Colonic mucosa (tissue), 4 donors: ENCODE measurements around the gene AJAP1. TPM values are rescaled to one million over a fixed set of nuclear protein-coding genes. Genes with fewer than 3 reads are reported as not detected.

Source experiments
- DNase-seq: peaks from one replicate; pipeline ENCODE4 v3.0.0-alpha.2; 2020
- H3K27ac ChIP-seq: fragments of 200-600 bp; one replicate; pipeline ENCODE4 v1.8.0; 2021
- H3K27me3 ChIP-seq: fragments of 200-600 bp; one replicate; pipeline ENCODE4 v1.8.0; 2021
- H3K36me3 ChIP-seq: fragments of 200-600 bp; one replicate; pipeline ENCODE4 v1.8.0; 2021
- H3K4me1 ChIP-seq: fragments of 200-600 bp; one replicate; pipeline ENCODE4 v1.8.0; 2021; ENCODE audit warnings: mild to moderate bottlenecking
- H3K4me3 ChIP-seq: fragments of 200-600 bp; one replicate; pipeline ENCODE4 v1.8.0; 2021
- H3K9ac ChIP-seq, 2 donors: one replicate each; pipeline ENCODE4 v1.7.0; 2013; ENCODE audit warnings: control low read depth in 2 of 2, low read depth in 2 of 2, low read length in 2 of 2
- H3K9me3 ChIP-seq: fragments of 200-600 bp; one replicate; pipeline ENCODE4 v1.8.0; 2021
- intact Hi-C: fragments of 100-400 bp; cut with DNase I; formaldehyde crosslinking; loops from one replicate; pipeline ENCODE4 v1.14.1; 2022
- total RNA-seq, 2 donors: library from RNA; stranded (reverse); fragmentation: NEBNext Ultra II Directional in 1 of 2; extraction: Animal tissue kit (Norgen Biotek cat#: 25700) in 1 of 2; gene quantifications; one replicate each; pipeline ENCODE4 v1.2.1, GENCODE V29; 2021
- TF ChIP-seq, protein P1 (sequence below): fragments of 200-600 bp; IDR thresholded peaks from one replicate; pipeline ENCODE4 v1.8.0; 2022; ENCODE audit warnings: antibody characterized with exemption, mild to moderate bottlenecking
- donor health status: healthy.
- donor health status: DM: no; HTN: no; CAD: no.
- donor health status: DM: no; HTN: no; CAD: no.

Gene AJAP1
- total RNA-seq, 2 donors from 2014 or later, result 0.07 to 0.42 TPM

DNA sequence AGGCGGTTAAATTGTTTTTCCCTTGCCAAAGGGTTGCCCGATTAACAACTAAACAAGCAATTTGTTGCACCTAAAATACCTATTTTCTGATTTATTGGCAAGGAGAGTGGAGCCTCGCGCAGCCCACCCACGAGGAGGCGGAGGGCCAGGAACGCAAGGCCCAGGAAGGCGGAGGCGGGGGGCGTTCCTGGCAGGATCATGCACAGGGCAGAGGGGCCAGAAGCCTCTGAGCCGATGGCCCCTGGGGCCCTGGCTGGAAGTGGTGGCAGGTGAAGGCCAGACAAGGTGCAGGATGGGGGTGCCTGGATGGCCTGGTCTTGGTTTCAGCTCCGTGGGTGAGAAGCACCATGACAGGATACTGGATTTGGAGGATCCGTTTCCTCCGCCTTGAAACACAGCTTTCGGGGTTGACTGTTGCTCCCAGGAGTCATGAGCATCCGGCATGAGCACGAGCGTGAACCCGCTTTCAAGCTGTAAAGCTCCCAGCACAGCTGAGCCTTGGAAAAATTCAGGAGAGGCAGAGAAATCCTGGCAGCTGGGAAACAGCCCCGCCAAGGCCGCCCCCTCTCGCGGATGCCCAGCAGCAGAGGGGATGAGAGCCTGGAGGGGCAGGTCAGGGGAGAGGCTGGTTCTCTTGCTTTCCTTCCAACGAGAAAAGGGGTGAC lies 35.0 kb downstream of the AJAP1 start:
- TF ChIP-seq, protein P1, sequence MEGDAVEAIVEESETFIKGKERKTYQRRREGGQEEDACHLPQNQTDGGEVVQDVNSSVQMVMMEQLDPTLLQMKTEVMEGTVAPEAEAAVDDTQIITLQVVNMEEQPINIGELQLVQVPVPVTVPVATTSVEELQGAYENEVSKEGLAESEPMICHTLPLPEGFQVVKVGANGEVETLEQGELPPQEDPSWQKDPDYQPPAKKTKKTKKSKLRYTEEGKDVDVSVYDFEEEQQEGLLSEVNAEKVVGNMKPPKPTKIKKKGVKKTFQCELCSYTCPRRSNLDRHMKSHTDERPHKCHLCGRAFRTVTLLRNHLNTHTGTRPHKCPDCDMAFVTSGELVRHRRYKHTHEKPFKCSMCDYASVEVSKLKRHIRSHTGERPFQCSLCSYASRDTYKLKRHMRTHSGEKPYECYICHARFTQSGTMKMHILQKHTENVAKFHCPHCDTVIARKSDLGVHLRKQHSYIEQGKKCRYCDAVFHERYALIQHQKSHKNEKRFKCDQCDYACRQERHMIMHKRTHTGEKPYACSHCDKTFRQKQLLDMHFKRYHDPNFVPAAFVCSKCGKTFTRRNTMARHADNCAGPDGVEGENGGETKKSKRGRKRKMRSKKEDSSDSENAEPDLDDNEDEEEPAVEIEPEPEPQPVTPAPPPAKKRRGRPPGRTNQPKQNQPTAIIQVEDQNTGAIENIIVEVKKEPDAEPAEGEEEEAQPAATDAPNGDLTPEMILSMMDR, result no peak
- no peak overlapping the region for H3K9ac ChIP-seq
- no peaks in the 10 kb centered on the region for H3K27me3 ChIP-seq
- intact Hi-C loops, result no loop called here
- DNase-seq, result no peak
- H3K27ac ChIP-seq, result no peak overlapping the region
- H3K36me3 ChIP-seq, result no peaks in the 10 kb centered on the region
- H3K4me1 ChIP-seq, result no peaks in the 10 kb centered on the region
- H3K9me3 ChIP-seq, result no peaks in the 10 kb centered on the region
- H3K4me3 ChIP-seq, result no peak overlapping the region

DNA sequence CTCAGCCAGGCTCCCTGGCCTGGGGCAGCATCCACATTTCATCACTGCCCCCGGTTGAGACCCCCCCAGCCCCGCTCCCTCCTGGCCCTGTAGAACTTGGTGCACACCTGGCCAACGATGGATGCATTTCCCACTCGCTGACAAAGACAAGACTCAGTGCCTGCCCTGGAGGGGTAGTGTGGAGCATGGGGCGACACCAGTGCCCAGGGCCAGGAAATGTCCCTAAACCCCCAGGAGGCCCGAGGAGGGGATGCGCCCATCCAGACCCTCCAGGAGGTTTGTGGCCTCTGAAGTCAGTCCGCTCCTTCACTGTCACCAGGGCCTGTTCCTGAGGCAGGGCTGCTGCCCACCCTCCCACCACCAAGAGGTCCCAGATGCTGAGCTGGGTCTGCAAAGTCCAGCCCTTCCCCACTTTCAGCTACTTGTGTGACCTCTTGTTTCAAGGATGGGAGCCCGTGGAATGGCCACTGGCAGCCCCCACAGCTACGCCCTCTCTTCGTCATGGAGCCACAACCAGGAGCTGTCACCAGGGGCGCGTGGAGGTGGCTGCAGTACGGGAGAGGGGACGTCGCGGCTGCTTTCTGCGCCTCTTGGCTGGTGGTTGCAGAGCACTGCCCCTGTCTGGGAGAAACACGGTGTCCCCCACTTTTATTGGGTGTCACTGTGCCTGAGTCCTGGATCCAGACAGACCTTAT lies 35.7 kb downstream of the AJAP1 start:
- Histone ChIP-seq H3K9ac (no peak overlapping the region), H3K27ac (no peak overlapping the region), H3K4me1 (no peaks in the 10 kb centered on the region), H3K4me3 (no peak overlapping the region), H3K9me3 (no peaks in the 10 kb centered on the region), H3K27me3 (no peaks in the 10 kb centered on the region), H3K36me3 (no peaks in the 10 kb centered on the region)
- TF ChIP-seq, protein P1, result no peak
- no peak for DNase-seq
- intact Hi-C loops, result no loop called here

DNA sequence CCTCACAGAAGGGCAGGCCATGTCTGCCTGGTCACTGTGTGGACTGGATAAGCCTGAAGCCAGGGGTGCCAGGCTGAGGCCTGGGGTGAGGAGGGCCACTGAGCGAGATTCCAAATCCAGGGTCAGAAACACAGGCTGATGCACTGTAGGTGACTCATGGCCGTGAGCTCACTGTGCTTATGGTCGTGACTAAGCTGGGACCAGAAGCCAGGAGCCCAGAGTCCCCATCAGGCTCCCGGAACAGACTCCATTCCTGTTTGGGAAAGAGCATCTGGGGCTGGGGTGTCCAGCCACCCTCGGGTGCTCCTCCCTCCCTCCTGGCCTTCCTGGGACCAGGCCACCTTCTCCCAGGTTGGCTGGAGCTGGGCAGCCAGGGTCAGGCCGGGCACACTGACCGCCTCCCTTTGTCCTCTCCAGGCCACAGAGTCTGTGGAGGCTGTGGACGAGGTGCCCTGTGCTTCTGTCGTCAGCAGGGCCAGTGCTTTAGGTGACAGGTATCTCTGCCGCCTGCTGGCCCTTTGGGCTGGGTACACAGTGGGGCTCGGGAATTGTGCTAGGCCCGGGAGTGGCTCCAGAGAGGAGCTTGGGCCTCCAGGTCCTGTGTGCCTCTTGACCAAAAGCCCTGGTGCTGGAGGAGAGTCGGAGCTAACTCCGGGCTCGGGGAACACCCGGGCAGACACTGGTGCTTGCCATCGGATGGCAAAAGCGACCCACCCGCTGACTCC lies 36.7 kb downstream of the AJAP1 start:
- no peaks in the 10 kb centered on the region for H3K4me1 ChIP-seq
- DNase-seq, result no peak
- TF ChIP-seq, protein P1, result no peak
- no peak overlapping the region for H3K4me3 ChIP-seq
- H3K27ac ChIP-seq, result no peak overlapping the region
- H3K27me3 ChIP-seq, result no peaks in the 10 kb centered on the region
- H3K9me3 ChIP-seq, result no peaks in the 10 kb centered on the region
- no peaks in the 10 kb centered on the region for H3K36me3 ChIP-seq
- H3K9ac ChIP-seq, result no peak overlapping the region
- intact Hi-C loops, result no loop called here

DNA sequence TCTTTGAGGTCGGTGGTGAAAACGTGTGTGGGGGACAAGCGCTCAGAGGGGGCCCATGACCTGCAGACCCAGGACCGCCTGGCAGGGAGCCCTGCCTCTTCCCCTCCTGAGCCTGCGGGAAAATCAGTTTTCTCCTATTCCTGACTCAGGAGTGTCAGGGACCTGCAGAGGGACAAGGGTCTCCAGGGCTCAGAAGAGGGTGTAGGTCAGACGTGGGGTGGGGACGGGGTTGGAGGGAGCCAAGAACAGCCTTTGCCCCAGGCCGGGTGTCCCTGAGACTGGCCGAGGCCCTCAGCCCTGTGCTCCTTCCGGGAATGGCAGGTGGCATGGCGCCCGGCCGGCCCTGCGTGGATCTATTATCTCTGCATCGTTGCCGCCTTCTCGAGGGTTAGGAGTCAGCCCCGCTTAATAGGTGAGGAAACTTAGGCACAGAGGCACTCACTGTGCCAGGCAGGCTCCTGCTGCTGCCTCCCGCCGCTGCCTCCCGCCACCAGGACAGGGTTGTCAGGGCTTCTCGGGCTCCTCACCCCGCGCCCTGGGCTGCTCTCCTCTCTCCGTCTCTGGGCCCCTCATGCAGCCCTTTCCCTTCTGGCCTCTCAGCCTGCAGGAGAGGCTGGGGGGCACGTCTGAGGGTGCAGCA lies 37.5 kb downstream of the AJAP1 start:
- no peak for DNase-seq
- intact Hi-C loops, result no loop called here
- H3K4me3 ChIP-seq, result no peak overlapping the region
- TF ChIP-seq, protein P1, result no peak
- no peaks in the 10 kb centered on the region for H3K4me1 ChIP-seq
- H3K9ac ChIP-seq, result no peak overlapping the region
- H3K27me3 ChIP-seq, result no peaks in the 10 kb centered on the region
- H3K9me3 ChIP-seq, result no peaks in the 10 kb centered on the region
- H3K36me3 ChIP-seq, result no peaks in the 10 kb centered on the region
- no peak overlapping the region for H3K27ac ChIP-seq

DNA sequence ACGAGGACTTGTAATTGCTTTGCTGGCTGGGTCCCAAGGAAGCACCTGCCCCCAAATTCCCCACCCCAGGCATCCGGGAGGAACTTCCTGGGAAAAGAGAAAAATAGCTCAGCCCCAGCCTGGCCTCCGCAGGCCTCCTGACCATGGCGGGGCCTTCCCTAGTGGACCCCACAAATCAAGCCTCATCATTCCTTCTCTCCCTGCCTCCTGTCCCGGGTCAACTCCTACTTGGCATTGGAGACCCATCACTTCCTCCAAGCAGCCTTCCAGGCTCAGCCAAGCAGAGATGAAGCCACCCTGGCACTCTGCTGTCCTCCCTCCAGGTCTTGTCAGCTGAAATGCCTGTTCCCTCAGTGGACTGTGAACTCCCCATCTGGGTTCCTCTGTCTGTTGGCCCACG lies 38.0 kb downstream of the AJAP1 start:
- TF ChIP-seq, protein P1, result no peak
- Histone ChIP-seq H3K4me3 (no peak overlapping the region), H3K4me1 (no peaks in the 10 kb centered on the region), H3K27ac (no peak overlapping the region), H3K9ac (no peak overlapping the region), H3K36me3 (no peaks in the 10 kb centered on the region), H3K9me3 (no peaks in the 10 kb centered on the region), H3K27me3 (no peaks in the 10 kb centered on the region)
- no peak for DNase-seq
- intact Hi-C loops, result no loop called here
